DND-41 (cell line): ENCODE measurements around the gene PDXP.

Source experiments
- EZH2 ChIP-seq: IDR thresholded peaks from 3 replicates; pipeline ENCODE4 v1.6.1; 2012; ENCODE audit warnings: borderline replicate concordance, low read depth, mild to moderate bottlenecking, moderate library complexity, low read length, inconsistent platforms; ENCODE audit not compliant: severe bottlenecking
- TF ChIP-seq, protein P1 (sequence below): IDR thresholded peaks from 2 replicates; pipeline ENCODE4 v1.5.1; 2012; ENCODE audit warnings: borderline replicate concordance, low read length, moderate library complexity, mild to moderate bottlenecking; ENCODE audit not compliant: poor library complexity, severe bottlenecking; ENCODE audit errors: extremely low read depth

DNA sequence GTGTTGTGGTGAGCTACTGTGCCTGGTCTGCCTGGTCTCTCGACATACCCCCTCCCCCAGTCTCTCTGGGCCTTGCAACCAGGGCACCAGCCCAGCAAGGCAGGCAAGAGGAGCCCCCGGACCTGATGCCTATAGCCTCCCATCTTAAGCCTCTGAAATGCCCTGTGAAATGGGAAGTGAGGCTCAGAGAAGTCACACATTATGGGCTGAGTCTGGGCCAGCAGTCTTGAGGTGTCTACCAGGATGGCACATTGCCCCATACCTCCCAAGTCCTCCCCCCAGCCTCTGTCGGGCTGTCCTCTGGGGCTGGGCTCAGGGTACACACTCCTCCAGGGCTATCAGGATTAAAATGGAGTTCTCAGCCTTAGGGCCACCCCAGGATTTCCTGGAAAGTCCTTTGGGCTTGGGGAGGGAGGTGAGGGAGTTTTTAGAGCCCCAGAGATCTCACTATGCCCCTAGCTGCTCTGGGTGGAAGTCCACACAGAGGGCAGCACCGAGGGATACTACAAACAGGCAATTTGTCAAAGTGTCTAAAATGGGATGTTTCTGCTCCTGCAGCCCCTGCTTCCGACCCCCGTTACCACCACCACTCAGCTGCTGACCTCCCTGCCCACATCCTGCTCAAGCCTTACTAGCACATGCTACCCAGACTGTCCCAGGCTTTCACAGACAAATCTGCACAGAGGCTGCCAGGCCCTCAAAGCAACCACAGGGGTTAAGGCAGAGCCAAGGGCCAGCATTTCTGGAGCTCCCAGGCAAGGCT is 22.2 kb upstream of the PDXP start:
- TF ChIP-seq, protein P1, sequence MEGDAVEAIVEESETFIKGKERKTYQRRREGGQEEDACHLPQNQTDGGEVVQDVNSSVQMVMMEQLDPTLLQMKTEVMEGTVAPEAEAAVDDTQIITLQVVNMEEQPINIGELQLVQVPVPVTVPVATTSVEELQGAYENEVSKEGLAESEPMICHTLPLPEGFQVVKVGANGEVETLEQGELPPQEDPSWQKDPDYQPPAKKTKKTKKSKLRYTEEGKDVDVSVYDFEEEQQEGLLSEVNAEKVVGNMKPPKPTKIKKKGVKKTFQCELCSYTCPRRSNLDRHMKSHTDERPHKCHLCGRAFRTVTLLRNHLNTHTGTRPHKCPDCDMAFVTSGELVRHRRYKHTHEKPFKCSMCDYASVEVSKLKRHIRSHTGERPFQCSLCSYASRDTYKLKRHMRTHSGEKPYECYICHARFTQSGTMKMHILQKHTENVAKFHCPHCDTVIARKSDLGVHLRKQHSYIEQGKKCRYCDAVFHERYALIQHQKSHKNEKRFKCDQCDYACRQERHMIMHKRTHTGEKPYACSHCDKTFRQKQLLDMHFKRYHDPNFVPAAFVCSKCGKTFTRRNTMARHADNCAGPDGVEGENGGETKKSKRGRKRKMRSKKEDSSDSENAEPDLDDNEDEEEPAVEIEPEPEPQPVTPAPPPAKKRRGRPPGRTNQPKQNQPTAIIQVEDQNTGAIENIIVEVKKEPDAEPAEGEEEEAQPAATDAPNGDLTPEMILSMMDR: peak; percentile 52
- TF ChIP-seq EZH2: no peak
